ENCODE data around the gene ADGRF5. TPM values are rescaled to one million over a fixed set of nuclear protein-coding genes. Genes with fewer than 3 reads are reported as not detected.

ADGRF5 gene
- total RNA-seq, 2 experiments from 2014 or later: not detected

DNA sequence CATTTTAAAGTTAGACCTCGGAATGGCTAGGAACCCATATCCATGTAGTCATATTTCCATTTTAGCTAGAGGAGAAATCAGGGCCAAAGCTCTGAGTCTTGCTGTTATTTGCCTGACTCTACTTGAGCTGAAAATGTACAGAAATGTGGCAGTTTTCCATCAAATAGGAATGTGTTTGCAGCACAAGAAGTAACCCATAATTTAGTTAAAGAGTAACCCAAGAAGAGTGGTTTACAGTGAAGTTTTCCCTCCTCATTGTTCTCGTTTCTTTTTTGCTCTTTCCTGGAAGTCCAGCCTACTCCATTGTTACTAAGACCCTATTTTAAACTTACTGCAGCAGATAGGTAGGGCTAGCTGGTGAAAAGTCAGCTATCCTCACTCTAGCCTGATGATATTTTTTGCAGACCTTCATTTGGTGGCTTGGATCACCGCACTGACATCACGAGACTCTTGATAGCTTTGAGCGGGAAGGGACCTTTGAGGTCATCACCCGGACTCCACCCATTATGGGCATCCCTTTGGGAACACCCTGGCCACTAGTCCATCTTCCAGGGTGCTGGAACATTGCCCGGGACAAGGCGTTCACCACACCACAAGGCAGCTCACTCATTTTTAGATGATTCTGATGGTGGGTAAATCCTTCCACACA, 28.0 kb upstream of the ADGRF5 start:
- H3K36me3 Mint-ChIP-seq (ENCODE audit: low read depth): no peaks in the 10 kb centered on the region
- no peak overlapping the region for H3K4me3 Mint-ChIP-seq
- H3K9me3 Mint-ChIP-seq (ENCODE audit: insufficient read depth): no peaks in the 10 kb centered on the region
- no peak overlapping the region for H3K27ac Mint-ChIP-seq
- H3K4me1 Mint-ChIP-seq (ENCODE audit: low read depth): no peaks in the 10 kb centered on the region
- H3K27me3 Mint-ChIP-seq (ENCODE audit: low read depth): no peaks in the 10 kb centered on the region
- ATAC-seq (no peak), DNase-seq (no peak)
- CTCF ChIA-PET: no interaction called here
- POLR2A ChIA-PET: no interaction called here

DNA sequence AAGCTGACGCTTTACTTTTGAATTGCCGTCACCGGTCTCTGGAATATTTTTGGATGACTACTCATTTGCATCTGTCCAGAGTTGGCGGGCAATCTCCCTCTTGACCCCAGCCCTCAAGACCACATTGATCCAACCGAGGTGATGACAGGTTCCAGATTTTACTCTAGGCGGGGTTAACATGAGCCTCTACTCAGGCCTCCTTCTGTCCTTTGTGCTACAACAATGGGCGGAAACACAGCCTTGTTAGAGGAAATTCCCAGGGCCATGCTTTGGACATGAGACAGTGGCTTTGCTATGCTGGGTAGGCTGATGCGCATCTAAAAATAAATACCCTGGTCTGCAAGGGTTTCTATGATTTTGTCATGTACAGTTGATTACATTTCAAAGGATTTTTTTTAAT, 27.0 kb upstream of the ADGRF5 start:
- Mint-ChIP-seq H3K4me3 (no peak overlapping the region), H3K4me1 (ENCODE audit: low read depth) (no peaks in the 10 kb centered on the region), H3K36me3 (ENCODE audit: low read depth) (no peaks in the 10 kb centered on the region), H3K27me3 (ENCODE audit: low read depth) (no peaks in the 10 kb centered on the region), H3K27ac (no peak overlapping the region), H3K9me3 (ENCODE audit: insufficient read depth) (no peaks in the 10 kb centered on the region)
- DNase-seq: no peak
- POLR2A ChIA-PET: no interaction called here
- CTCF ChIA-PET: no interaction called here
- ATAC-seq: no peak

DNA sequence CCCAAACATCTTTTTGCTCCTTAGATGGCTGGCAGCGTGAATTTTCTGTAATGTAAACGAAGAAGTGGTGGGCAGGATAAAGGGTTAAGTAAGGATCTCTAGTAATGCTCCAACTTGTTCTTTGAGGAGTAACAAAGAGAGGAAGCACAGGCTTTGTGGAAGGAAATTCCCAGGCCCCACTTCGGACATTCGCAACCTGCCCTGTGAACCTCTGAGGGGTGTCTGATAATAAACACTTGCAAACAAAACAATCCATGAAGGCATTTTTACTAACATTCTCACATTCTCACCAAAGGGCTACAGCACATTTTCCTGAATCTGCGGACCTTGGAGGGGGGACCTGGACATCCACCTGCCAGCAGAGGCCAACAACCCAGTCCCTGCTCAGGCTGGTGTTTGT, 25.8 kb upstream of the ADGRF5 start:
- Mint-ChIP-seq H3K36me3 (ENCODE audit: low read depth) (no peaks in the 10 kb centered on the region), H3K27ac (no peak overlapping the region), H3K27me3 (ENCODE audit: low read depth) (no peaks in the 10 kb centered on the region), H3K4me3 (no peak overlapping the region), H3K4me1 (ENCODE audit: low read depth) (no peaks in the 10 kb centered on the region), H3K9me3 (ENCODE audit: insufficient read depth) (no peaks in the 10 kb centered on the region)
- ChIA-PET POLR2A (no interaction called here), CTCF (no interaction called here)
- ATAC-seq (no peak), DNase-seq (no peak)

DNA sequence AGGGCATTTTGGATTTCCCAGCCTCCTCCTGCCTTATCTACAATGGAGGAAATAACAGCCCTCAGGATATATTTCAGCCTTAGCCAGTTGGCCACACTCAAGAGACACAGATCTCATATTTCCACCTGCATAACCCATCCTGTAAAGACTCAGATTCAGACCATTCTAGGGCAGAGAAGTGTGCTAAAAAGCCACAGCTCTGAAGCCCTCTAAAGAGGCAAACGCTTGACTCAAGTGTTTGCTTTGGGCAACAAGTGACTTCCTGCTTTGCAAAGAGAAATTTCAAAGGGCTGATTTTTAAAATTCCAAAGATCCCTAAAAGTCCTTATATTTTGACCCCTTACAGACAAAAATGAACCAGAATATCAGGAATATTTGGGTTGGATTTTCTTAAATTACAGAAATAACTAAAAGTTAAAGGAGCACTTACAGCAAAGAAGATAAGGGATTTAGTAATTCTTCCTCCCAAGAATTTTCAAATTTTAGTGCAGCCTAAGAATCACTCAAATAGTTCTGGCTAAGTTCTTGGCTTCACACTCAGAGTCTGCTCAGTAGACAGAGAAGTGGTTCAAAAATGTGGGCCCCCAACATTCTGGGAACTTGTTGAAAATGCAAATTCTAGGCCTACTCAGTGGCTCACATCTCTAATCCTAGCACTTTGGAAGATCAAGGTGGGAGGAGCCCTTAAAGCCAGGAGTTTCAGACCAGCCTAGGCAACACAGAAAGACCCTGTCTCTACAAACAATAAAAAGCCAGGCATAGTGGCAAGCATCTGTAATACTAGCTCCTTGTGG, 18.9 kb upstream of the ADGRF5 start:
- Mint-ChIP-seq H3K36me3 (ENCODE audit: low read depth) (no peaks in the 10 kb centered on the region), H3K4me3 (no peak overlapping the region), H3K4me1 (ENCODE audit: low read depth) (no peaks in the 10 kb centered on the region), H3K27me3 (ENCODE audit: low read depth) (no peaks in the 10 kb centered on the region), H3K9me3 (ENCODE audit: insufficient read depth) (no peaks in the 10 kb centered on the region), H3K27ac (no peak overlapping the region)
- CTCF ChIA-PET: no interaction called here
- ATAC-seq (no peak), DNase-seq (no peak)
- POLR2A ChIA-PET: no interaction called here

DNA sequence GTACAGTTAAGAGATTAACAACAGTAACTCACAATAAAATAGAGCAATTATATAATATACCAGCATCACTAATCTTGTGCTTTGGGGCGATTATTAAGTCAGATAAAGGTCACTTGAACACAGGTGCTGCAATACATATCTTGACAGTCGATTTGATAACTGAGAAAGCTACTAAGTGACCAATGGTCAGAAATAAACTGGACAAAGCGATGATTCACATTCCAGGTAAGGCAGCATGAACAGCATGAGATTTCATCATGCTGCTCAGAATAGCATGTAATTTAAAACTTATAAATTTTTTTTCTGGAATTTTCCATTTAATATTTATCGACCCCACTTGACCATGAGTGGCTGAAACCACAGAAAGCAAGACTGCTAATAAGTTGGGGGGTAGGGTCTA, 15.9 kb upstream of the ADGRF5 start:
- POLR2A ChIA-PET: no interaction called here
- Mint-ChIP-seq H3K9me3 (ENCODE audit: insufficient read depth) (no peaks in the 10 kb centered on the region), H3K4me3 (no peak overlapping the region), H3K27ac (no peak overlapping the region), H3K4me1 (ENCODE audit: low read depth) (no peaks in the 10 kb centered on the region), H3K36me3 (ENCODE audit: low read depth) (no peaks in the 10 kb centered on the region), H3K27me3 (ENCODE audit: low read depth) (no peaks in the 10 kb centered on the region)
- no peak for DNase-seq
- CTCF ChIA-PET: no interaction called here
- no peak for ATAC-seq

DNA sequence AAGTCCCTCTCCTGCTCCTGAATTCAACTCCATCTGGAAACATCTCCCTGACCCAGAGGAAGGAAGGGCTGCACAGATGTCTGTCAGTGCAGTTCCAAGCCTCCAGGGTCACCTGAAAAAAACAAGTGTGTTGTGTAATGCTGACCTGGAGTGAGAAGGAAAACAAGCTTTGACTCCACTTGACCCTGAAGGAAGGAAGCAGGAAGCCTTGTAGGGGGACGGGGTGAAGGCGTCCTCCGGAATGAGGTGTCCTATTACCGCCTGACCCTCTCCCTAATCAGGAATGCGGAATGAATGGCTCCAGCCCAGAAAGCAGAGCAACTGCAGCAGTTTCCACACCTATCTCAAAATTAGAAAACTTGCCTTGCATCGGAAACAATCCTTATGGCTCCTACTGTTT, 13.9 kb upstream of the ADGRF5 start:
- H3K27me3 Mint-ChIP-seq (ENCODE audit: low read depth): no peaks in the 10 kb centered on the region
- H3K4me3 Mint-ChIP-seq: no peak overlapping the region
- no peaks in the 10 kb centered on the region for H3K4me1 Mint-ChIP-seq (ENCODE audit: low read depth)
- CTCF ChIA-PET: no interaction called here
- H3K36me3 Mint-ChIP-seq (ENCODE audit: low read depth): no peaks in the 10 kb centered on the region
- H3K9me3 Mint-ChIP-seq (ENCODE audit: insufficient read depth): no peaks in the 10 kb centered on the region
- POLR2A ChIA-PET: no interaction called here
- DNase-seq (no peak), ATAC-seq (no peak)
- no peak overlapping the region for H3K27ac Mint-ChIP-seq

DNA sequence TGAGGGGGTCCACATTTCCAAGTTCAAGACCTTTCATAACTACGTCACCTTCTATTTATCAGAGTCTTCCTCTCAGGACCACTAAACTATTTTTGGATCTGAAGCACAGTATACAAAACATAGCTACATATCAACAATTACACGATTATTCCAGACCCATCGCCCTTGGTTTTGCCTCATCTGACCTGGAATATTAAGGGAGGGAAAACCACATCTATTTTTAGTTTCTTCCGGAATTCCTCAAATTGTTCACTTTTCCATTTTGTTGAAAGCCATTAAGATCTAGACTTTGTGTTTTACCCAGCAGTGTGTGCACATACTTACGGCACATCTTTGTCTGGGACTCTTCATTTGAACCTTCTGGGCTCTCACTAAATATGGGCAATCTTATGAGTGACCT, 12.0 kb upstream of the ADGRF5 start:
- ATAC-seq: no peak
- ChIA-PET POLR2A (no interaction called here), CTCF (no interaction called here)
- Mint-ChIP-seq H3K27ac (no peak overlapping the region), H3K27me3 (ENCODE audit: low read depth) (no peaks in the 10 kb centered on the region), H3K9me3 (ENCODE audit: insufficient read depth) (no peaks in the 10 kb centered on the region), H3K4me1 (ENCODE audit: low read depth) (no peaks in the 10 kb centered on the region), H3K4me3 (no peak overlapping the region), H3K36me3 (ENCODE audit: low read depth) (no peaks in the 10 kb centered on the region)
- no peak for DNase-seq

DNA sequence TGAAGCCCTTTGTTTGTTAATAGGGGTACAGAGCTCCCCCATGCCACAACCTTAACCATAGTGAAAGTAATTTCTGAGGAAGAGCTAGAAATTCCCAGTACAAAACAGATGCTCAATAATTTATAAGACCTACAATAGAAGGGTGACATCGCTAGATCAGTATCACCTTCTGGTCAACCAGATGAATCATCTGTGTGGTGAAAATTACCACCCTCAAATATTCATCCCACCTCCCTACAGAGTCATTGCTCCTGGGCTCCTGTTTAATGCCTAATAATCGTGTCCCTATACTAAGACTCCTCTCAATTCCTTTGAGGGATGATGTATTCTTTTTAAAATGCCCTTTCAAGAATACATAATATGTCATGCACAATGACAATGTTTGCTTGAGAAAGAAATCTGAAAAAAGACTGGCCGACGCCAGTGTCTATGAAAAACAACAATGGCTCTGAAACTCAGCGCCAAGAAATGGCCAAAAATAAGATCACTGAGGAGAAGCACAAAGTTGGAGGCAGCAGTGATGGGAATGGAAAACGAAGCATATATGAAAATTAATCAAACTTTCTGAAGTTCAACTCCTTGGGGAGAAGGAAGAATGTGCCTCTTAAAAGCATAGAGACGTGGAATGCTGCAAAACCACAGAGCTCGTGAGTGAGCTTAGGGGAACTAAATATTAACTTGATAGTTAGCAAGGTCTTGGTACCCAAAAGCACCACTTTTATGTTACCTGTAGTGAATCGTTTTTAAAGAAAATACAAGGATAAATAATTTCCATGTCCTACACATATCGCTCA, 11.0 kb upstream of the ADGRF5 start:
- no peak for DNase-seq
- Mint-ChIP-seq H3K4me1 (ENCODE audit: low read depth) (no peaks in the 10 kb centered on the region), H3K36me3 (ENCODE audit: low read depth) (no peaks in the 10 kb centered on the region), H3K9me3 (ENCODE audit: insufficient read depth) (no peaks in the 10 kb centered on the region), H3K27ac (no peak overlapping the region), H3K4me3 (no peak overlapping the region), H3K27me3 (ENCODE audit: low read depth) (no peaks in the 10 kb centered on the region)
- ChIA-PET CTCF (no interaction called here), POLR2A (no interaction called here)
- ATAC-seq: no peak

DNA sequence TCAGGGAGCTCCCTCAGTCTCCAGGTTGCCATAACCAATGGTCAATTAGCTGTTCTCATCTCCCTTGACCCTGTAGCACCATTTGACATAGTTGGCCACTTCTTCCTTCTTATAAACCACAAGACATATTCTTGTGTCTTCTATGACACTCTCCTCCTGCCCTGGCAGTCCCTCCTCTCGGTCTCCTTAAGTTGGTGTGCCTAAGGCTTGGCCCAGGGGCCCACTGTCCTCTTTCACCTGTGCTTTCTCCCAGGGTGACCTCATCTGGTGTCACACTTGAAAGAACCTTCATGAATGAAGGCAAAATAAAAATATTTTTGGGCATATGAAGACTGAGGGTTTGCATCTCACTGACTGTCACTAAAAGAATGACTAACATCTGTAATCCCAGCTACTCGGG, 9.7 kb upstream of the ADGRF5 start:
- DNase-seq (no peak), ATAC-seq (no peak)
- ChIA-PET CTCF (no interaction called here), POLR2A (no interaction called here)
- Mint-ChIP-seq H3K27me3 (ENCODE audit: low read depth) (no peaks in the 10 kb centered on the region), H3K36me3 (ENCODE audit: low read depth) (no peaks in the 10 kb centered on the region), H3K4me1 (ENCODE audit: low read depth) (no peaks in the 10 kb centered on the region), H3K4me3 (no peak overlapping the region), H3K27ac (no peak overlapping the region), H3K9me3 (ENCODE audit: insufficient read depth) (no peaks in the 10 kb centered on the region)

DNA sequence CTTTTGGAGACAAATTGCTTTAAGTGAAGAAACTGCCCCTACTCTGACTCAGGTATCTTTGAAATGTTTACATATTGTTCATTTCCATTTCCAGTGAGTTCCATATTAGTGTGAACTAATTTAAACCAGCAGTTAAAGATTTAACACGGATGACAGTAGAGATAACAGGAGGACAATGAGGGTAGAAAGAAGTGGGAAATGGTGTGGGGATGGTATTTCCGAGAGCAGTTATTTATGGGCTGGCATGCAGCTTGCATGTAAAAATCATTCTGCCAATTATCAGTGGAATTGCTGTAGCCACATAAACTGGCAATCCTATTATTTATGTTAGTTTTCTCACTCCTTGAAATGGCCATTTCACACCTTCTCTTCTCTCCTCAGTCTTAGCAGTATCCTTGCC, 8.6 kb upstream of the ADGRF5 start:
- POLR2A ChIA-PET: no interaction called here
- ATAC-seq: no peak
- Mint-ChIP-seq H3K4me1 (ENCODE audit: low read depth) (no peaks in the 10 kb centered on the region), H3K27me3 (ENCODE audit: low read depth) (no peaks in the 10 kb centered on the region), H3K27ac (no peak overlapping the region), H3K9me3 (ENCODE audit: insufficient read depth) (no peaks in the 10 kb centered on the region), H3K36me3 (ENCODE audit: low read depth) (no peaks in the 10 kb centered on the region), H3K4me3 (no peak overlapping the region)
- no peak for DNase-seq
- CTCF ChIA-PET: no interaction called here

DNA sequence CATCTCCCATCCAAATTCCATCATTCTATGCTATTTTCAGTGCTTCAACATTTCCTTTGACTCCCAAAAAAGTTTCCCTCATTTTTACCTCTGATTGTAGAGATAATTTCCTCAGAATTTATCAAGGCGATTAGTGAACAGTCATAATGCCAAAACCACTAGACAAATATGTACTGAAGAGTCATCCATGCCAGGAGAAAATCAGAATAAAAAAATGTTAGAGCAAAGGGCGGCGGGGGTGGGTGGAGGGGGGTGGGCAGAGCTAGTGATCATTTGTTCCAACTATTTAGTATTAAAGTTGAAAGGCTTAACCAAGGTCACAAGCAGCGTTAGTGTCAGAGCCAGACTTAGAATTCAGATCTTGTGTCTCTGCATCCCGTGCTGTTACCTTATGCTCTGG, 5.3 kb upstream of the ADGRF5 start:
- H3K9me3 Mint-ChIP-seq (ENCODE audit: insufficient read depth): no peaks in the 10 kb centered on the region
- ChIA-PET POLR2A (no interaction called here), CTCF (no interaction called here)
- H3K4me3 Mint-ChIP-seq: no peak overlapping the region
- H3K36me3 Mint-ChIP-seq (ENCODE audit: low read depth): no peaks in the 10 kb centered on the region
- no peak overlapping the region for H3K27ac Mint-ChIP-seq
- H3K27me3 Mint-ChIP-seq (ENCODE audit: low read depth): no peaks in the 10 kb centered on the region
- DNase-seq: no peak
- H3K4me1 Mint-ChIP-seq (ENCODE audit: low read depth): no peaks in the 10 kb centered on the region
- no peak for ATAC-seq

DNA sequence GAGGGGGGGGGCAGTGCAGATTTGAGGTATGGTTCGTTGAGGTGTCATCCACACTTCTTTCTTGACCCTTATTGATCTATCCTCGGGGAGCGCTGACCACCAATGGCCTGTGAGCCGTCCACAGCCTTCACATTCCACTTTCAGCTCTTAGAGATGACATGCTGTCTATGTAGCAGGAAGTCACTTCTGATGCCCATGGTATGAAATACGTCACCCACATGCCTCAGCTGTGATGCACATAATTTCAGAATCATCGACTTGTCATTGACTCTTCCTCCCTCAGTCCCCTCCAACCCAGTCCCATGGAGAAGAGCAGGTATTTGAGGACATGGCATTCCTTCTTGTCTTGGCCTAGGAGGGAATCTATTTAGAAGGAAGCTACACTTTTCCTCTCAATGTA, 4.7 kb upstream of the ADGRF5 start:
- H3K4me3 Mint-ChIP-seq: no peak overlapping the region
- no peaks in the 10 kb centered on the region for H3K27me3 Mint-ChIP-seq (ENCODE audit: low read depth)
- H3K9me3 Mint-ChIP-seq (ENCODE audit: insufficient read depth): no peaks in the 10 kb centered on the region
- no peak for DNase-seq
- POLR2A ChIA-PET: no interaction called here
- no peak overlapping the region for H3K27ac Mint-ChIP-seq
- no peaks in the 10 kb centered on the region for H3K36me3 Mint-ChIP-seq (ENCODE audit: low read depth)
- CTCF ChIA-PET: no interaction called here
- no peak for ATAC-seq
- H3K4me1 Mint-ChIP-seq (ENCODE audit: low read depth): no peaks in the 10 kb centered on the region

Data from activated CD8-positive, alpha-beta T cell treated with anti-CD3 and anti-CD28 coated beads, Interleukin-2, amount 10 ng/mL, durations not matched to agents 7 days and 5 days (primary cell).